HG03045 (cell line): ENCODE data around the gene CD101.
A peak's percentile ranks its signal among the peaks of the same experiment; 100 is the strongest.
"Not testable (repeated sequence)": the region's sequence is repeated elsewhere in the genome, so short reads cannot be mapped to it uniquely, and the experiment has no call there.

Experiments
- ATAC-seq: cut with Tn5 transposase; IDR thresholded peaks from one replicate; pipeline ENCODE4 v1.9.1; 2021; ENCODE audit warnings: mild to moderate bottlenecking, moderate library complexity; ENCODE audit not compliant: unreplicated experiment

CD101 gene

GRCh38 chr1:117001254-117001927 is at the start of gene CD101:
CD101 (plus strand) TSS chr1:117001760; CDS start chr1:117001818, 58 bp downstream.
- peak; percentile 93 for ATAC-seq

GRCh38 chr1:116952738-116953275 is 48.8 kb upstream of the CD101 start:
- no peak for ATAC-seq

GRCh38 chr1:116954440-116954839 is 47.1 kb upstream of the CD101 start:
- no peak for ATAC-seq

GRCh38 chr1:116956378-116956777 is 45.2 kb upstream of the CD101 start:
- no peak for ATAC-seq

GRCh38 chr1:116957646-116958045 is 43.9 kb upstream of the CD101 start:
- no peak for ATAC-seq

GRCh38 chr1:116958110-116958509 is 43.5 kb upstream of the CD101 start:
- no peak for ATAC-seq

- ATAC-seq, result no peak
Measured at GRCh38 chr1:116958977-116959376, 42.6 kb upstream of the CD101 start.

- no peak for ATAC-seq
Measured at GRCh38 chr1:116961606-116962005, 40.0 kb upstream of the CD101 start.

- ATAC-seq, result no peak
Measured at GRCh38 chr1:116962987-116963639, 38.4 kb upstream of the CD101 start.

GRCh38 chr1:116966791-116967190 is 34.8 kb upstream of the CD101 start:
- ATAC-seq, result no peak

- ATAC-seq, result no peak
Measured at GRCh38 chr1:116968724-116969123, 32.8 kb upstream of the CD101 start.

GRCh38 chr1:116971258-116971860 is 30.2 kb upstream of the CD101 start:
- no peak for ATAC-seq

GRCh38 chr1:116971965-116972673 is 29.4 kb upstream of the CD101 start:
- no peak for ATAC-seq

GRCh38 chr1:116972674-116973030 is 28.9 kb upstream of the CD101 start:
- no peak for ATAC-seq

GRCh38 chr1:116980309-116980708 is 21.3 kb upstream of the CD101 start:
- not testable (repeated sequence) for ATAC-seq

- ATAC-seq, result no peak
Measured at GRCh38 chr1:116981521-116982037, 20.0 kb upstream of the CD101 start.

GRCh38 chr1:116982319-116983004 is 19.1 kb upstream of the CD101 start:
- no peak for ATAC-seq

GRCh38 chr1:116983112-116983511 is 18.4 kb upstream of the CD101 start:
- no peak for ATAC-seq

GRCh38 chr1:116983678-116984077 is 17.9 kb upstream of the CD101 start:
- no peak for ATAC-seq

- ATAC-seq, result no peak
Measured at GRCh38 chr1:116984406-116985160, 17.0 kb upstream of the CD101 start.
